GM23248 (cell line): ENCODE results near the gene SND1.

Experiments used
- EZH2 ChIP-seq: fragments of 200-600 bp; sonication (generic); IDR thresholded peaks from 2 replicates; pipeline ENCODE4 v1.6.1; 2018; ENCODE audit warnings: antibody characterized with exemption, mild to moderate bottlenecking; ENCODE audit not compliant: insufficient read depth, poor library complexity, severe bottlenecking
- EZH2phosphoT487 ChIP-seq: fragments of 200-600 bp; sonication (generic); IDR thresholded peaks from 2 replicates; pipeline ENCODE4 v1.6.1; 2018; ENCODE audit warnings: antibody characterized with exemption, moderate library complexity, mild to moderate bottlenecking, low read depth; ENCODE audit not compliant: insufficient read depth

- TF ChIP-seq EZH2phosphoT487: no peak
- no peak for TF ChIP-seq EZH2
These were observed 417.7 kb downstream of the SND1 start for GRCh38 chr7:128069373-128070364.
